GM19351 (cell line): ENCODE data around the gene OLFML1.
A peak's percentile ranks its signal among the peaks of the same experiment; 100 is the strongest.

ENCODE experiments used
- ATAC-seq: cut with Tn5 transposase; IDR thresholded peaks from one replicate; pipeline ENCODE4 v1.9.1; 2021; ENCODE audit warnings: mild to moderate bottlenecking, moderate library complexity; ENCODE audit not compliant: unreplicated experiment

Gene OLFML1

DNA sequence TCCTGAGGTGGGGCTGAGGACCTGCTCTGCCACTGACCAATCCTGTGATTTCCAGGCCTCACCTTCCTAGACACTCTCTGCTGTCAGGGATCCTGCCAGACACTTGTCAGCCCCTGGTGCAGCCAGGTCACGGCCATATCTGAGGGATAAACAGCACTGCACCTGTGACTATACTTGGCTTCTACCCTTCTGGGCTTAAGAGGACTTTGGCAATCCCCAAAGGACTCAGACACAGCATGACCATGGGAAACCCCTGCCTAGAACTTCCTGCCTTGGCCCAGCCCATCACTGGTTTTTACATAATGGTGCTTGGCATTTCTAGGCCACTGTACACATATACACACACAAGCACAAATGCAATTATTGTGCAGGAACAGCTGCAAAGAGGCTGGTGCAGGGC, 11.6 kb upstream of the OLFML1 start:
- peak; percentile 87 for ATAC-seq

- ATAC-seq, result no peak
Measured at GRCh38 chr11:7480113-7480512, 5.2 kb upstream of the OLFML1 start.

- no peak for ATAC-seq
Measured at GRCh38 chr11:7484131-7484530, 1.2 kb upstream of the OLFML1 start.

GRCh38 chr11:7484645-7485044, 661 bp upstream of the OLFML1 start:
- ATAC-seq, result no peak

- ATAC-seq, result no peak
Measured at GRCh38 chr11:7486098-7486780, 933 bp downstream of the OLFML1 start.

GRCh38 chr11:7486781-7487140, 1.5 kb downstream of the OLFML1 start:
- no peak for ATAC-seq

DNA sequence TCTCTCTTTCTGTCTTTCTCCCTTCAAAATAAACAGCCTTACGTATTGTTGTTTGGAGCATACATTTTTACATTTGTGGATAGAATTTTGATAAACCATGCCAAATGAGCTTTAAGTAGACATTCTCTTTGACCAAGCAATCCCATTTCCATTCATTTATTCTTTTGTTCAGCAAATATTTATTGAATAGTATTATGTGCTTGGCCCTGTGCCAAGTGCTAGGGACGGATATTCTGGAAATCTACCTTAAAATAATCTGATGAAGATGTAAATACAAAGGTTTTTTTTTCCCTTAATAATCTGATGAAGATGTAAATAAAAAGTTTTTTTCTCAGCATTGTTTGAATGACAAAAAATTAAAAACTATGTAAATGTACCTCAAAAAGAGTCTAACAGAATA, 2.1 kb downstream of the OLFML1 start:
- ATAC-seq, result no peak

GRCh38 chr11:7488681-7489080, 3.4 kb downstream of the OLFML1 start:
- ATAC-seq, result no peak

- ATAC-seq, result no peak
Measured at GRCh38 chr11:7489376-7489775, 4.1 kb downstream of the OLFML1 start.

GRCh38 chr11:7490054-7490453, 4.7 kb downstream of the OLFML1 start:
- no peak for ATAC-seq

DNA sequence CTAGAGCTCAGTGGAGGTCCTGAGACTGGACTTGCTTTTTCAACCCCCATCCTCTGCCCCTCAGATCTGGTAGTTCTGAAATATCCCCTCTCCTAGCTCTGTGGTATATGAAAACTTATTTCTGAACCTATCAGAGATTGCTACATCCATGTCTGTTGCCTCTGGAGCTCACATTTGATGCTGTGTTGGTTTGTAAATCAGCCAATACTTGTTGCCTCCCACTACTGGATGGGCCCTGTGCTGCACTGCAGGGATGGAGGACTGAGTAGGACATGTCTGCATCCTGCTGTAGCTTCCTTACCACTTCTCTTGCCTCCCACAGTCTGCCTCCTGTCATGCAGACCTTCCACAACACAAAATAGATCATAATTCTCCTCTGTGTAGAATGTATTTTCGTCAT, 5.2 kb downstream of the OLFML1 start:
- ATAC-seq, result no peak

- ATAC-seq, result no peak
Measured at GRCh38 chr11:7492253-7492652, 6.9 kb downstream of the OLFML1 start.

- no peak for ATAC-seq
Measured at GRCh38 chr11:7493670-7494069, 8.4 kb downstream of the OLFML1 start.

GRCh38 chr11:7494086-7494745, 8.9 kb downstream of the OLFML1 start:
- ATAC-seq, result no peak

DNA sequence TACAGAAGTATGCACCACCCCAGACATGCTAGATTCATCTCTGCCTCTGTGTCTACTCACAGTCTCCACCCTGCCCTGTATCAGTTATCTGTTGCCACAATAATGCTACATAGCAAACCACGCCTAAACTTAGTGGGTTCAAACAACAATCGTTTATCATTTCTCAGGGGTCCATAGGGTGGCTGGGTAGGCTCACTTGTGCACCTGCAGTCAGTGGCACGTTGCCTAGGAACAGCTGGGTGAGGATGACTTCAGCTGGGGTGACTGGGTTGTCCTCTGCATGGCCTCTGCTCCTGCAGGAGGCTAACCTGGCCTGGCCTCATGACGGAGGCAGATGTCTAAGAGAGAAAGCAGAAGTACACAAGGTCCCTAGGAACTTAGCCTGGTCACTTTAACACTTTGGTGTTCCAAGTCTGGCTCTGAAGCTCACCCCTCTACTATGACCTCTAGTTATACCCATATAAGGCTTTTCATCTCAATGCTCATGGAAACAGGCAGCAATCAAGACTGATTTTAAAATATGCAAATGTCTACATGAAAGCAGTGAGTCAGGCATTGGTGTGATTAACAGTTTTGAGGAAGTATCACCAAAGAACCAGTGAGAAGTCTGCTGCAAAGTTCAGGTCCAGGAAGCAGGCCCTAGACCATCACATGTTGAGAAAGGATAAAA, 10.7 kb downstream of the OLFML1 start:
- peak; percentile 95 for ATAC-seq

GRCh38 chr11:7498193-7498592, 12.9 kb downstream of the OLFML1 start:
- no peak for ATAC-seq

DNA sequence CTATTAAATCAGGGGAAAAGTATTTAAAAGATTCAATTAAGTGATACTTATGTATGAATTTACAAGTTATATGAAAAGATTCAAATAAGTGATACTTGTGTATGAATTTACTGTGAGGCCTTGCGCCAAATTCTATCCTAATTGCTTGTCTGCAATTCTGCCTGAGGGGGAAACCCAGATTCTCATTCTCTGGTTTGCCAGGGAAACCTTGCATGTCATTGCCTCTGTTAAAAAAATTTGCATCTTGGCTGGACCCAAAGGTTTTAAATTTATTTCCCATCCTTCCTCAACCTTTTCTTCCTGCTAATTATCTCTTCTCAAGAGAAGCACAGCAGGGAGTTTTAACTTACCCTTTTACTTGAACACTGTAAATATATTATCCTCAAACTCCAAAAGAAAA, 13.8 kb downstream of the OLFML1 start:
- ATAC-seq, result no peak

GRCh38 chr11:7500251-7500650, 14.9 kb downstream of the OLFML1 start:
- no peak for ATAC-seq

GRCh38 chr11:7501251-7501650, 15.9 kb downstream of the OLFML1 start:
- no peak for ATAC-seq

DNA sequence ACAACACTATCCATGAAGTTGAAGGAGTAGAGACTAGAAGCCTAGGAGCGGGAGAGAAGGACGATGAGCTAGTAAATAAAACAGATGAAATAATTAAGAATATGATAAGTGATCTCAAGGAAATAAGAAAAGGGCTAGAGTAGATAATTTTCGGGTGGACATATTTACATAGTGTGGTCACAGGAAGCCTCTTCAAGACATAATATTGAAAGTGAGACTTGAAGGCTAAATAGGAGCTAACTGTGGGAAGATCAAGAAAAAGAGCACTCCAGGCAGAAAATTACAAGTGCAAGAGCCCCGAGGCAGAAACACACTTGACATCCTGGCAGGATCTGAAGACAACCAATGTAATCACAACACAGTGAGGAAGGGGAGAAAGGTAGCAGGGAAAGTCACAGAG, 16.6 kb downstream of the OLFML1 start:
- peak; percentile 67 for ATAC-seq

DNA sequence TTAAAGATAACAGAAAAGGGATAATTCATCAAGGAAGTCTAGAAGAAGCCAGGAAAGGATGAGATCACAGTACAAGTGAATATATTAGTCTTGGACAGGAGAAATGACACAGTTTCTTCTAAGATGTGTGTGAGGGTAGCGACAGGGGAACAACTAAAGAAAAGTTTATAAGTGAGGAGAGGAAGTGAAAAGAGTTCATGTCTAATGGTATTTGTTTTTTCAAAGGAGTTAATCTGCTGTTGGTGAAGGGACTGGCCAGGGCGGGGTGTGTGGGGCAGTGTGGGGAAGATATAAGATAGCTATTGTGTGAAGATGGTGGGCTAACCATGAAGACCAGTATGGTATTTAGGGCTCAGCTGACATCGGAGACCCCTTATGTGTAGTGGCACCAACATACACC, 20.9 kb downstream of the OLFML1 start:
- ATAC-seq, result peak; percentile 37

DNA sequence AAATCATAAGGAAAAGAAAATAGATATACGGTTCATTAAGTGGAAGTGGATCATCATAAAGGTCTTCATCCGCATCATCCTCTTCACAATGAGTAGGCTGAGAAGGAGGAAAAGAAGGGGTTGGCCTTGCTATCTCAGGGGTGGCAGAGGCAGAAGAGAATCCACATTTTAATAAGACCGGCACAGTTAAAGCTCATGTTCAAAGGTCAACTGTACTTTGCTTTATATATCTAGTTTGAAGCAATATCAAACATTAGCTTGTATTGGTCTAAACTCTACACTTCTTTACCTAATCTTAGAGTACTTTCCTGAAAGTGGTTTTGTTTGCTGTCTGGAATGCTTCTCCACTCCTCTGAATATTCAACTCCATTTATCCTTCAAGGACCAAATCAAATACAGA, 22.8 kb downstream of the OLFML1 start:
- no peak for ATAC-seq
